Dermis microvascular lymphatic vessel endothelial cell (primary cell): ENCODE measurements around the gene NFXL1. TPM values are rescaled to one million over a fixed set of nuclear protein-coding genes. Genes with fewer than 3 reads are reported as not detected.

ENCODE experiments used
- DNase-seq, 2 donors: peaks; one replicate each; pipeline versions ENCODE4 v3.0.0 to v3.0.0-alpha.2; 2010; ENCODE audit warnings: low read depth in 2 of 2
- total RNA-seq: library from RNA; depleted of rRNA; stranded (reverse); fragments of >200 nt; gene quantifications from 2 replicates; pipeline ENCODE4 v1.2.1, GENCODE V29; 2014

The NFXL1 gene
- total RNA-seq, 1 donor from 2014 or later = 3.7 TPM

- no peak for DNase-seq
These were observed 22.5 kb downstream of the NFXL1 start for GRCh38 chr4:47891928-47892327.

GRCh38 chr4:47882228-47882627 lies 32.2 kb downstream of the NFXL1 start:
- DNase-seq = peak in 1 of 2 donors; percentile 2

GRCh38 chr4:47879458-47879857 lies 34.9 kb downstream of the NFXL1 start:
- DNase-seq = no peak

- DNase-seq = no peak
These were observed 37.4 kb downstream of the NFXL1 start for GRCh38 chr4:47876784-47877546.

DNA sequence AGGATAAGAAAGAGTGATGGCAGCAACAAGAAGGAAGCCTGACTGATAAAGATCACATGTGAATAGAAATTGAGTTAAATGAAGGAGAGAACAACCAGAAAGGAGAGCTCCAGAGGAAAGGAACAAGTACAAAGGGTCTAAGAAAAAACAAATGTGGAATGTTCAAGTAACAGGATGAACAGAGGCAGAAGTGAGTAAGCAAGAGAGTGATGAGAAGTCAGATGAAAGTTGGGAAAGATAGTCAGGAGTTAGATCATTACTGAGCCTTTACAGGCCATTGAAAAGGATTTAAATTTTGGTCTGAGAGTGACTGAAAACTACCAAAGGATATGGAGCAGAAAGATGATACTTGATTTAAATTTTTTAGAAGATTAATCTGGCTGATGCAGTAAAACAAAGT lies 38.1 kb downstream of the NFXL1 start:
- DNase-seq = no peak

DNA sequence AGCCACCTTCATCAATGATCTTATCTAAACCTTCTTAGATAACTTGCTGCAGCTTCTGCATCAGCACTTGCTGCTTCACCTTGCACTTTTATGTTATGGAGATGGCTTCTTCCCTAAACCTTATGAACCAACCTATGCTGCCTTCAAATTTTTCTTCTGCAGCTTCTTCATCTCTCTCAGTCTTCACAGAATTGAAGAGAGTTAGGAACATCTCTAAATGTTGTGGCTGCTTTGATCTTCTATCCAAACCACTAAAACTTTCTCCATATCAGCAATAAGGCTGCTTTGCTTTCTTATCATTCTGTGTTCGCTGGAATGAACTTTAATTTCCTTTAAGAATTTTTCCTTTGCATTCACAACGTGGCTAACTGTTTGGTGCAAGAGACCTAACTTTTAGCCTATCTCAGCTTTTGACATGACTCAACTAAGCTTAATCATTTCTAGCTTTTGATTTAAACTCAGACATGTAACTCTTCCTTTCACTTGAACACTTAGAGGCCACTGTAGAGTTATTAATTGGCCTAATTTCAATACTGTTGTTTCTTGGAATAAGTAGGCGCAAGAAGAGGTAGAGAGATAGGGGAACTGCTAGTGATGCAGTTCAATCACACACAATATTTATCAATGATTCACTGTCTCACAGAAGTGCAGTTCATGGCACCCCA lies 40.4 kb downstream of the NFXL1 start:
- DNase-seq = no peak

- no peak for DNase-seq
These were observed 50.9 kb downstream of the NFXL1 start for GRCh38 chr4:47863486-47863885.

GRCh38 chr4:47862297-47862696 lies 52.1 kb downstream of the NFXL1 start:
- DNase-seq = no peak

DNA sequence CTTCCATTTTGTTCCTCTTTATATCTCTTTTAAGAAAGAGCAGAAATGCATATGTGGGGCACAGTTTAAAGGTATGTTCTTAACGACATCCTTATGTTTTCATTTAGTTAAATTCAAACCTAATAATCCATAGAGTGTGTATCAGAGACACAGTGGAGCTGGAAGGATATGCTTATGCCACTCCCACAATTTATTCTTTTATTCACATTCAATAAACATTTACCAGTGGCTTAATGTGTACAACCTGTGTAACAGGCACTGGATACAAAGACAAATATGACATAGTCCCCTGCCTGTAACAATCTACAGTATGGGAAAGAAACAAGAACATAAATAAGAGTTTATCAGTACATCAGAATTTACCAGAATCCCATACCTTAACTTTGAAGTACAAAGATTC lies 54.1 kb downstream of the NFXL1 start:
- no peak for DNase-seq

DNA sequence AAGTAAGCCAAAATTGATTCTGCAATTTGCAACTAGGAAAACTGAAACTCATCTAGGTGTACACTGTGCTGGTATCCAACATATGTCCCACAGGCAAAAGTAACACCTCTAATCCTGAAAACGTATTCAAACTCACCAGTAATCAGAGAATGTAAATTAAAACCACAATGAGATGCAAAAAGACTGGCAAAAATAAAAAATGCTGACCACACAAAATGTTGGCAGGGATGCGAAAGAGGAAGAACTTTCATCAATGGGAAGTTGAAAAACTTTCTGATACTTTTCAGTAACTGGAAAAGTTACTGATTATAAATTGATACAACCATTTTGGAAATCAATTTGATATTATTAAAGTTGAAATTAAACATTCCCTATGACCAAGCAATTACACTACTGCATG lies 56.4 kb downstream of the NFXL1 start:
- DNase-seq = no peak

DNA sequence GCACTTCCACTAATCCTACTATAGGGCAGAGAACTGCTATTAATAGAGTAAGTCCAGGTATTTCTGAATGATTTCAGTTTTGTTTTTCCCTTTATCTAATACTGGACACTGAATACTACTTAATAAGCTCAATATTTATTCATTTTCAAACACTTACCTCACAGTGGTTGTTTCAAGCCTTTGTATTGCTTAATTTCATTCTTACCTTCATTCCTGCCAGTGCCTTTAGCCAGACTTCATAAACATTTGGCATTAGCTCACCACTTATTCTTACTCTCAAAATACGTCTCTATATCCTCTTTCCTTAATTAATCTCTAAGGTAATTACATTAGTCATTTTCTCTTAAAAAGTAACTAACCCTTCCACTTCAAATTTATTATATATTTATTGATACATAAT lies 57.7 kb downstream of the NFXL1 start:
- DNase-seq = no peak

DNA sequence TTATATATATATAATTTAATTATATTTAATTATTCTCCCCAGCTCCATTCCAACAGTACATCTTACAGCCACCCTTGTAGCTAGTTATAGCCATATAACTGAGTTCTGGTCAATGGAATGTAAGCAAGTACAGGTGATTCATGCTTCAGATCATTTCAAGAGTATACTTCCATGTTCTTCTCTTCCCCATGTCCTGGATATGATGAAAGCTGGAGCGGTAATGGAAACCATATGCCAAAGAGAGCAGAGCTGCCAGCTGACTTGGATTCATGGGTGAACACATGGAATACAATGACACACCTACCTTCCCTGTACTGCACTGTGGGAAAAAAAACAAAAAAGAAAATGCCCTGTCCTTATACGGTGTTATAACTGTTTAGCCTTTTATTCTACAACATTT lies 59.0 kb downstream of the NFXL1 start:
- DNase-seq = no peak

DNA sequence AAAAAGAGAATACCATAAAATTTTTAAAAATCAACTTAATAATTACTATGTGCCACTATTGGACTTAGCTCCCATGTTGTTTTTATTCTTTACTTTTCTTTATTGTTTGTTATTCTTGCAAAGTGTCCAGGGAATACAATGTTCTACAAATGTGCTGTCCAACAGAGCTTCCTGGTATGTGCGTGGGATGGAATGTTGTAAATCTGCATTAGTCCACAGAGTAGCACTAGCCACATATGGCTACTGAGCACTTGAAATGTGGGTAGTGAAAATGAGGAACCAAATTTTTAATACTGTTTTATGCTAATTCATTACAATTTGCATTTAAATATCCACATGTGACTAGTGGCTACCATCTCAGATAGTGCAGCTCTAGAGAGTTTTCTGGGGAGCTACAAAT lies 62.2 kb downstream of the NFXL1 start:
- peak; percentile 56 to 78 for DNase-seq

GRCh38 chr4:47849466-47849865 lies 64.9 kb downstream of the NFXL1 start:
- DNase-seq = no peak

GRCh38 chr4:47848041-47848440 lies 66.3 kb downstream of the NFXL1 start:
- DNase-seq = no peak

- DNase-seq = no peak
These were observed 71.4 kb downstream of the NFXL1 start for GRCh38 chr4:47842985-47843384.

- no peak for DNase-seq
These were observed 74.1 kb downstream of the NFXL1 start for GRCh38 chr4:47840291-47840690.

DNA sequence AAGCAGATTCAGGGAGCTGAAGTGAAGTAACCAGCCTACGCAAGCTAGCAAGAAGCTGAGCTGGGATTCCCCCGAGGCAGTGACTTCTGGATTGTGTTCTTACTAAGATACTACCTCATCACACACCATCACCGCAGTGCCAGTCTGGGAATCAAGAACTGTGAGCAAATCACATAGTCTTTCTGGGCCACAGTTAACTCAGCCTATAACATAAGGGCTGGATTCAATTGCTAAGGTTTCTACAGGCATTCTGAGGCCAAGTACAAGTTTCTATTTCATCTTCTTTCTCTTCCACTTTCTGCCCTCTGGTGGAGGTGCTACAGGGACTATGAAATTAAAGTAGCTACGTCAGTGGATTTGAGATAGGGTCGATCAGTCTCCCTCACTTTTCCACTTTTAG lies 75.1 kb downstream of the NFXL1 start:
- peak in 1 of 2 donors; percentile 7 for DNase-seq

DNA sequence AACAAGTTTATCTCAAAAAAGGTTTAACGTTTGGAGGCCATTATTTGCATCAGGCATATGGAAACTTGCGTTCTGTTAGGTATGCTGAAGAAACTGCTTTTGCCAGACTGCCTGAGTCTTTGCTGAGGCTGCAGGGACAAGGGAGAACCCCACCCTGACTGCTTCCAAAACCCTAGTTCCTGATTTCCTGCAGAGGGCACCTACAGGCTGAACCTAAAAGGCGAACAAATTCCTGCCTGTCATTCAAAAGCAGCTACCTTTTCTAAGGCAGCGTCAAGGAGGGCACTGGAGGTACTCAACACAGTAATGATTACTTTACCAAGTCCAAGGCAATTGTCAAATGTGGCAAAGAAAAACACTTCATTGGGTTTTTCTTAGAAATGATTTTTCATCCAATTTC lies 75.9 kb downstream of the NFXL1 start:
- no peak for DNase-seq

DNA sequence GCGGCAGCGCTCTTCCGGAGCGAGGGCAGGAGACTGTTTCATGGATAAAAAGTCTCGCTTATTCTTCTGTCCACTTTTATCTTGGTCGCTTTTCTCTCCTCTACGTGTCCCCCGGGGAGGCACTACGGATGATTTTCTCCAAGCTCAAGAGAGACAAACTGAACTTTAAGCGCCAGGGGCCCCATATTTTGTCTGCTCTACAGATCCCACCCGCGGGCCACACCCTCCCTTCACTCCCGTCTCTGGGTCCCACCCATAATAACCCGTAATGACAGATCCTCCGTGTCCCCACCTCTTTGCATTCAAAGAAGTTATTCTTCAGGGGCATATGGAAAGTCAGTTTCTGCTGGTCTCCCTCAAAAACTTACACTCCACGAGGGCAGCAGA lies 76.5 kb downstream of the NFXL1 start, which contains the start of gene CORIN:
CORIN (minus strand) TSS at position 160 of the 387 bp plus-strand sequence; CDS start at position 42, 118 bp downstream.
- DNase-seq = no peak

DNA sequence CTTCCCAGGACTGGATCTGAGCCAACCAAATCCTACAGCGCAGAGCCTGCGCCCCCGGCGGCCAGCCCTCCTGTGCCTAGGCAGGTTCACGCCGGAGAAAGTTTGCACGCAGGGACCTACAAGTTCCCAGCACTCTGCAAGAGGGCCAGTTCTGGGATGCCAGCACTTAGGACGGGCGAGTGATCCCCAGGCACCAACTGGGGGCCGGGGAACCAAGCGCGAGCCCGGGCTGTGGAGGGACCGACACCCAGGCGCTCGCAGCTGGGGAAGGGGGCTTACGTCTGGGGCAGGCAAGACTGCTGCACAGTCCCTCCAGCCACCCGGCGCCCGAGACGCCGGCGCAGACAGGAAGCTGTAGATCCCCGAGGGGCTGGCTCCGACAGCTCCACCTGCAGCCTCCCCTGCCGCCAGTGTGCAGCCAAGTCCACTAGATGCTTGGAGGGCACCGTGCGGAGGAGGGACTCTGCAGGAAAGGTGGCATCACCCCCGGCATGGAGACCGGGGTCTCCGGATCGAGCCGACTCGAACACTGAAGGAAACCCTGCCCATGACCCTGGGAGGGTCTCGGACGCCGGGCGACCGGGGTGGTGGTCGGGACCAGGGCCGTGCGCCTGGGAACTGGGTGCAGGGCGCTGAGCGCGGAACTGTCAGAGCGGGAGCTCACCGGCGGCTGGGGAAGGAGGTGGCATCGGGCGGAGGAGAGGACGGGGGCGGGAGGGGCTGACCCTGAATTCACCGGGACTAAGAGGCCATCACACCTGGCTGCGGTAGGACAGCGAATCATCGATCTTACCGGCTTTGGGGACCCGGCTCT lies 77.1 kb downstream of the NFXL1 start:
- DNase-seq = peak in 1 of 2 donors; percentile 27

DNA sequence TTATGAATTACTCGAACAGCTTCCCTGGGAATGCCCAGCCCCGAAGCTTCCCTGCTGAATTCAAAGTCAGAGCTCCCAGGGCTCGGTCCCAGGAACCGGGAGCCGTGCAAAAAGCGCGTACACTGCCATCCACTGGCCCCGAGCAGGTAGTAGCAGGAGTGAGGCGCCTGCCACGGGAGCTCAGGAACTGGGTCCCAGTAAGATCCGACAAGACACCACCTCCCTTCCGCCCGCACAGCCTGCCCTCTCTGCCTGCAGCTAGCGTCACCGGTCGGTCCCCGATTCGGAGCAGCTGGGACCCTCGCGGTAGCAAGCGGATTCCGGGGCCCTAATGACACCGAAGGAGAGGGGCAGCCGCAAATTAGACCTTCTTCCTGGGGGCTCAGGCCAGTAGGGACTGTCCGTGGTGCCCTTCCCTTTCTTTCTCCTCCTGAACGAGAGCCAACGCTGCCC lies 77.7 kb downstream of the NFXL1 start:
- peak; percentile 24 to 59 for DNase-seq
